Stimulated activated CD8-positive, alpha-beta memory T cell treated with anti-CD3 and anti-CD28 coated beads, Interleukin-7, amount 100 ng/mL, for 1 hour (primary cell): Measurements from ENCODE around the gene MYO9B.

Source experiments
- DNase-seq, 2 donors: peaks; one replicate each; pipeline ENCODE4 v3.0.0-alpha.2; 2020; ENCODE audit warnings: low read depth in 2 of 2

The MYO9B gene

GRCh38 chr19:17060802-17061201 lies 14.8 kb upstream of the MYO9B start:
- DNase-seq: no peak

- DNase-seq: no peak
These were observed 14.4 kb upstream of the MYO9B start for GRCh38 chr19:17061205-17061604.

- DNase-seq: no peak
These were observed 13.9 kb upstream of the MYO9B start for GRCh38 chr19:17061691-17062090.

GRCh38 chr19:17063428-17063827 lies 12.1 kb upstream of the MYO9B start:
- no peak for DNase-seq

- DNase-seq: no peak
These were observed 6.4 kb upstream of the MYO9B start for GRCh38 chr19:17069193-17069592.

GRCh38 chr19:17070421-17070820 lies 5.2 kb upstream of the MYO9B start:
- no peak for DNase-seq

GRCh38 chr19:17070912-17071311 lies 4.7 kb upstream of the MYO9B start:
- DNase-seq: no peak

- DNase-seq: no peak
These were observed 1.5 kb upstream of the MYO9B start for GRCh38 chr19:17073869-17074633.

GRCh38 chr19:17074634-17075034 lies 943 bp upstream of the MYO9B start:
- no peak for DNase-seq

GRCh38 chr19:17075864-17076542 lies 426 bp downstream of the MYO9B start:
- peak; percentile 30 to 32 for DNase-seq

- DNase-seq: no peak
These were observed 990 bp downstream of the MYO9B start for GRCh38 chr19:17076543-17076991.

GRCh38 chr19:17077447-17078028 lies 2.0 kb downstream of the MYO9B start:
- DNase-seq: no peak

- no peak for DNase-seq
These were observed 2.7 kb downstream of the MYO9B start for GRCh38 chr19:17078036-17078919.

GRCh38 chr19:17078920-17079709 lies 3.5 kb downstream of the MYO9B start:
- no peak for DNase-seq

- peak; percentile 20 to 31 for DNase-seq
These were observed 4.3 kb downstream of the MYO9B start for GRCh38 chr19:17079710-17080439.

- DNase-seq: no peak
These were observed 4.8 kb downstream of the MYO9B start for GRCh38 chr19:17080440-17080801.

GRCh38 chr19:17081672-17082630 lies 6.4 kb downstream of the MYO9B start:
- DNase-seq: no peak

GRCh38 chr19:17086120-17086519 lies 10.5 kb downstream of the MYO9B start:
- no peak for DNase-seq

- no peak for DNase-seq
These were observed 11.3 kb downstream of the MYO9B start for GRCh38 chr19:17086834-17087233.
